Myometrial cell (primary cell): ENCODE measurements around the gene TREML1. TPM values are rescaled to one million over a fixed set of nuclear protein-coding genes. Genes with fewer than 3 reads are reported as not detected.

Source experiments
- total RNA-seq: library from RNA; depleted of rRNA; stranded (reverse); fragments of >200 nt; gene quantifications from 2 replicates; pipeline ENCODE4 v1.2.3, GENCODE V29; 2015

TREML1 gene, protein sequence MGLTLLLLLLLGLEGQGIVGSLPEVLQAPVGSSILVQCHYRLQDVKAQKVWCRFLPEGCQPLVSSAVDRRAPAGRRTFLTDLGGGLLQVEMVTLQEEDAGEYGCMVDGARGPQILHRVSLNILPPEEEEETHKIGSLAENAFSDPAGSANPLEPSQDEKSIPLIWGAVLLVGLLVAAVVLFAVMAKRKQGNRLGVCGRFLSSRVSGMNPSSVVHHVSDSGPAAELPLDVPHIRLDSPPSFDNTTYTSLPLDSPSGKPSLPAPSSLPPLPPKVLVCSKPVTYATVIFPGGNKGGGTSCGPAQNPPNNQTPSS
- not detected in 2 replicates for total RNA-seq

DNA sequence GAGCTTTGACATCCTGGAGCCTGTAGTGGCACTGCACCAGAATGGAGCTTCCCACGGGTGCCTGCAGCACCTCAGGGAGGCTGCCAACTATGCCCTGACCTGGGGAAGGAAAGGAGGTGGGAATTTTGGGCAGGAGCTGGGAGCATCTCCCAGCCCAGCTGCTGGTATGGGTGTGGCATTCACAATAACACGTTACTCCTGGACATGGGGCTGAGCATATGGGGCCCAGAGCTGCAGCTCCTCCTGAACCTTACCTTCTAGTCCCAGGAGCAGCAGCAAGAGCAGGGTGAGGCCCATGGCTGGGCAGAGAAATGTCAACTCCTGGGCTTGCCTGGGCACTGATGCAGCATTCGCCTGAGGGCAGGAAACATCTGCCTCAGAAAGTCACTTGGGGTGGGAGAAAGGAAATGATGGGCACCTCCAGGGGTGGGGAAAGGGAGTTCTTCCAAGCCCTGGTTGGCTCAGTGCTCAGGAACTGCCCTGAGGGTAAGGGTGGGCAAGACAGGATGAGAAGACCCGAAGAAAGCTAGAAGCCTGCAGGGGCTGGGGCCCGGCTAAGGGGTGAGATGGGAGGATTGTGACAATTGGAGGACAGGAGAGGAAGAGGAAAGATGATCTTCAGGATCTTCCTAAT lies at the start of gene TREML1:
Gene TREML1 (minus strand): TSS at position 356 of the 634 bp plus-strand sequence. CDS start 59 bp downstream, at position 297.

DNA sequence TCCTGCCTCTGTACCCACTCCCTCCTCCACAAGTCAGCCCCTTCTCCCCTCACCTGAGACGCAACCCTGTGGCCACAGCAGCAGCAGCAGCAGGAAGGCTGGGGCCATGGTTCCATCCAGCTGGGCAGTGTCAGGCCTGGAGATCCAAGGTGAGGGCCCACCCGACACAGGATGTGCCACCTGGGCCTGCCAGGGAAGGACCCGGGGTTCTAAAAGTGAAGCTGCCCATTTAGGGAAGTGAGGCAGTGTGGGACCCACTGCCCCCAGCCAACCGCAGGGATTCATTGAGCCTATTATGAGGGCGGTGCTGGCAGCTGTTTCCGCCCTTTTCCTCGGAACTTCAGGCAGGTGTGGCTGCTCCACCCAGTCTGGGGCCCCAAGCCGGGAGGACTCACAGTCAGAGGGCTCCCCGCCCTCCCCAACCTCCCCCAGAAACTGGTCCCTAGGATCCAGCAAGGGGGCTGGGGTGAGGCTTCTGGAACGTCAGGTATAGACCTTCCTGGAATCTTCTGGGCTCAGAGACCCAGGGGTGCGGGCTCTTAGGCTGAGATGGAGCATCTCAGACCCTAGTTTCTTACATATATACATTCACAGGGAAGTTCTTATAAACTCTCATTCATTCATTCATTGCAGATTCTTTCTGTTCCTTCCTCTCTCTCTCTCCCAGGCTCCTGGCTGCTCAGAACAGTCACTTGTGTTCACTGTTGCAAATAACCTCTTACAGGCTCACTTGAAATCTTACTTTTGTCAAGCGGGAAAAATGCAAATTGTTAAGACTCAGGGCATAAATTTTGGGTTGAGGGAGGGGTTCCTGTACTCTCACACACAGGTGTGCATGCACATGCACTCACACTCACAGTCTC lies 47.0 kb upstream of the TREML1 start, which contains the start of gene TREML2:
Gene TREML2 (minus strand): TSS at position 249 of the 863 bp plus-strand sequence. CDS start 141 bp downstream, at position 108.

DNA sequence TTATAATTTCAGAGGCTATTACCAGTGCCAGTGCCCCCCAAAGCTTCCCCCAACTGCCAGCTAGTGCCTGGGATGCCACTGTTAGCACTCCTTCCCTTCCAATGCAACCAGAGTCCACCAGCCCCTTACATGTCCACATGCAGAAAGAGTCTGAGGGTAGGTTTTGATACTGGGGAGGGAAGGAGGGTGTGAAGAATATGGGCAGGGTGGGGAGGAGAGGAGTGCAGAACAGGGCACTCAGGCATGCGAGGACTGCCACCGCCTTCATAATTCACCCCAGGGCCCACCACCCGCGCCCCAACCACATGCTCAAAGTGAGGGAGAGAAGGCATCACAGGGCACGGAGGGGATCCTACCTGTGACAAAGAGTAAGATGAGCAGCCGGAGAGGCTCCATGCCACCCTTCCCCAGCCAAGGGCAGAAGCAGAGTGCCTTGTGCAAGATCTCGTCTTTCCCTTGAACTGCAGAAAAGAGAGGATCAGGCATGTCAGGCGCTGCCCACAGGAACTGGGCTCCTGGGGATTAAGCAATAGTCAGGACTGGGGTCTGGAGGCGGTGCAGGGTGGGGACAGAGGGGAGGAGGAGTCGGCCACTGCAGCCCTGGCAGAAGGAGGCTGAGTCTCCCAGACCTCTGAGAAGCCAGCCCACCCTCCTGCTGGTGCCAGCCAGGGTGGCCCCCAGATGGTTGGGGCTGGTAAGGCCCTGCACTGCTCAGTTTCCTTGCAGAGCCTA lies 8.7 kb upstream of the TREML1 start, which contains the start of gene TREM2:
Gene TREM2 (minus strand): TSS at position 430 of the 732 bp plus-strand sequence. CDS start 34 bp downstream, at position 396.

Other genes starting within 250 kb of the TREML1 start
- not detected in 2 replicates for gene UNC5CL, start 115.1 kb downstream of the TREML1 start, total RNA-seq
- not detected in 2 replicates for gene TSPO2, start 111.9 kb downstream of the TREML1 start, total RNA-seq
- not detected in 2 replicates for gene APOBEC2, start 101.1 kb downstream of the TREML1 start, total RNA-seq
- gene OARD1, start 82.0 kb downstream of the TREML1 start, total RNA-seq: 9.4 and 14.4 TPM in 2 replicates
- gene NFYA, start 81.4 kb downstream of the TREML1 start, total RNA-seq: 8.1 and 8.7 TPM in 2 replicates
- not detected in 2 replicates for gene TREM2, start 8.8 kb upstream of the TREML1 start, total RNA-seq
- gene TREML2, start 46.8 kb upstream of the TREML1 start, total RNA-seq: not detected in 2 replicates
- gene TREML4, start 74.0 kb upstream of the TREML1 start, total RNA-seq: not detected in 2 replicates
- not detected in 2 replicates for gene TREM1, start 132.3 kb upstream of the TREML1 start, total RNA-seq
- gene NCR2, start 181.3 kb upstream of the TREML1 start, total RNA-seq: not detected in 2 replicates